Urothelium cell line (cell line): Measurements from ENCODE around the gene ZNF749.

ENCODE experiments used
- DNase-seq: peaks from one replicate; pipeline ENCODE4 v3.0.0; 2011; ENCODE audit warnings: low spot score, mixed read lengths
- FAIRE-seq: peaks from 2 replicates; lab custom pipeline; 2011; peaks lifted over from hg19 to GRCh38; lab: Jason Lieb, UNC

ZNF749 gene

GRCh38 chr19:57435062-57435978 is at the start of gene ZNF749:
Gene ZNF749 (plus strand): TSS chr19:57435325. CDS start chr19:57435579, 254 bp downstream.
- FAIRE-seq (peak; percentile 87), DNase-seq (peak; percentile 97)

- FAIRE-seq, result no peak
- DNase-seq, result no peak
Observed at GRCh38 chr19:57389194-57389729, 45.9 kb upstream of the ZNF749 start.

GRCh38 chr19:57389730-57390598 is 45.2 kb upstream of the ZNF749 start, which contains the start of gene ZNF548:
Gene ZNF548 (plus strand): TSS chr19:57389854. CDS start chr19:57390100, 246 bp downstream.
- FAIRE-seq (peak; percentile 81), DNase-seq (peak; percentile 92)

- no peak for DNase-seq
- no peak for FAIRE-seq
Observed at GRCh38 chr19:57395710-57396109, 39.4 kb upstream of the ZNF749 start.

- FAIRE-seq (no peak), DNase-seq (no peak)
Observed at GRCh38 chr19:57398868-57399267, 36.3 kb upstream of the ZNF749 start.

GRCh38 chr19:57403737-57404563 is 31.2 kb upstream of the ZNF749 start:
- DNase-seq, result no peak
- no peak for FAIRE-seq

GRCh38 chr19:57406516-57407123 is 28.5 kb upstream of the ZNF749 start:
- FAIRE-seq, result no peak
- DNase-seq, result peak; percentile 66

- DNase-seq (peak; percentile 94), FAIRE-seq (peak; percentile 77)
Observed at GRCh38 chr19:57410877-57411671, 24.1 kb upstream of the ZNF749 start, which contains the start of gene ZNF17. Gene ZNF17 (plus strand): TSS chr19:57411161. CDS start chr19:57413616, 2,455 bp downstream.

- DNase-seq (no peak), FAIRE-seq (no peak)
Observed at GRCh38 chr19:57419439-57419838, 15.7 kb upstream of the ZNF749 start.

GRCh38 chr19:57421037-57421436 is 14.1 kb upstream of the ZNF749 start:
- DNase-seq (no peak), FAIRE-seq (no peak)

- DNase-seq (peak; percentile 12), FAIRE-seq (no peak)
Observed at GRCh38 chr19:57434386-57435061, 601 bp upstream of the ZNF749 start.

GRCh38 chr19:57436417-57436816 is 1.3 kb downstream of the ZNF749 start:
- FAIRE-seq, result no peak
- DNase-seq, result no peak

- FAIRE-seq, result no peak
- DNase-seq, result no peak
Observed at GRCh38 chr19:57437931-57438330, 2.8 kb downstream of the ZNF749 start.

GRCh38 chr19:57438925-57439324 is 3.8 kb downstream of the ZNF749 start:
- no peak for FAIRE-seq

GRCh38 chr19:57441979-57442752 is 7.0 kb downstream of the ZNF749 start:
- FAIRE-seq, result no peak
- DNase-seq, result no peak

More at GRCh38 chr19:57438925-57439324, 3.8 kb downstream of the ZNF749 start:
- no peak for DNase-seq

- no peak for FAIRE-seq
- DNase-seq, result no peak
Observed at GRCh38 chr19:57443121-57443696, 8.1 kb downstream of the ZNF749 start.

GRCh38 chr19:57452307-57452706 is 17.2 kb downstream of the ZNF749 start:
- DNase-seq (no peak), FAIRE-seq (no peak)
